Measurements from ENCODE around the gene SYT14. TPM values are rescaled to one million over a fixed set of nuclear protein-coding genes. Genes with fewer than 3 reads are reported as not detected.
"Not testable (repeated sequence)": the region's sequence is repeated elsewhere in the genome, so short reads cannot be mapped to it uniquely, and the experiment has no call there.

SYT14 gene
- total RNA-seq, 4 donors from 2014 or later = 0.98 to 4.2 (median 2.0) TPM

GRCh38 chr1:209895709-209896108 lies 42.3 kb upstream of the SYT14 start:
- Histone ChIP-seq H3K36me3 (no peaks in the 10 kb centered on the region), H3K27me3 (no peaks in the 10 kb centered on the region), H3K4me3 (no peak overlapping the region), H3K4me1 (no peaks in the 10 kb centered on the region), H3K9me3 (peaks cover 0 to 3% (median 0%) of the 10 kb centered on the region in 4 donors), H3K27ac (no peak overlapping the region)
- TF ChIP-seq POLR2A (IDR thresholded peaks at IDR 0.05) (no peak), EP300 (IDR thresholded peaks at IDR 0.05) (no peak)
- TF ChIP-seq, protein P1, sequence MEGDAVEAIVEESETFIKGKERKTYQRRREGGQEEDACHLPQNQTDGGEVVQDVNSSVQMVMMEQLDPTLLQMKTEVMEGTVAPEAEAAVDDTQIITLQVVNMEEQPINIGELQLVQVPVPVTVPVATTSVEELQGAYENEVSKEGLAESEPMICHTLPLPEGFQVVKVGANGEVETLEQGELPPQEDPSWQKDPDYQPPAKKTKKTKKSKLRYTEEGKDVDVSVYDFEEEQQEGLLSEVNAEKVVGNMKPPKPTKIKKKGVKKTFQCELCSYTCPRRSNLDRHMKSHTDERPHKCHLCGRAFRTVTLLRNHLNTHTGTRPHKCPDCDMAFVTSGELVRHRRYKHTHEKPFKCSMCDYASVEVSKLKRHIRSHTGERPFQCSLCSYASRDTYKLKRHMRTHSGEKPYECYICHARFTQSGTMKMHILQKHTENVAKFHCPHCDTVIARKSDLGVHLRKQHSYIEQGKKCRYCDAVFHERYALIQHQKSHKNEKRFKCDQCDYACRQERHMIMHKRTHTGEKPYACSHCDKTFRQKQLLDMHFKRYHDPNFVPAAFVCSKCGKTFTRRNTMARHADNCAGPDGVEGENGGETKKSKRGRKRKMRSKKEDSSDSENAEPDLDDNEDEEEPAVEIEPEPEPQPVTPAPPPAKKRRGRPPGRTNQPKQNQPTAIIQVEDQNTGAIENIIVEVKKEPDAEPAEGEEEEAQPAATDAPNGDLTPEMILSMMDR (IDR thresholded peaks at IDR 0.05) = no peak
- 53 to 71% methylated on average over 4 of the region's 4 CpGs for WGBS, 2 donors
- no peak for DNase-seq (ENCODE audit: low spot score in 2 of 2)

- H3K27me3 ChIP-seq = no peaks in the 10 kb centered on the region
- peaks cover 0 to 3% (median 0%) of the 10 kb centered on the region in 4 donors for H3K9me3 ChIP-seq
- H3K36me3 ChIP-seq = no peaks in the 10 kb centered on the region
- no peaks in the 10 kb centered on the region for H3K4me1 ChIP-seq
- no peak overlapping the region for H3K4me3 ChIP-seq
- 87 to 88% methylated on average over 4 of the region's 4 CpGs for WGBS, 2 donors
- TF ChIP-seq POLR2A (IDR thresholded peaks at IDR 0.05) = no peak
- TF ChIP-seq, protein P1 (IDR thresholded peaks at IDR 0.05) = no peak
- no peak for TF ChIP-seq EP300 (IDR thresholded peaks at IDR 0.05)
- H3K27ac ChIP-seq = no peak overlapping the region
- DNase-seq (ENCODE audit: low spot score in 2 of 2) = no peak
Observed at GRCh38 chr1:209896346-209896745, 41.7 kb upstream of the SYT14 start.

- 75 to 84% methylated on average over 6 of the region's 6 CpGs for WGBS, 2 donors
- DNase-seq (ENCODE audit: low spot score in 2 of 2) = not testable (repeated sequence)
Observed at GRCh38 chr1:209898271-209898670, 39.7 kb upstream of the SYT14 start.

DNA sequence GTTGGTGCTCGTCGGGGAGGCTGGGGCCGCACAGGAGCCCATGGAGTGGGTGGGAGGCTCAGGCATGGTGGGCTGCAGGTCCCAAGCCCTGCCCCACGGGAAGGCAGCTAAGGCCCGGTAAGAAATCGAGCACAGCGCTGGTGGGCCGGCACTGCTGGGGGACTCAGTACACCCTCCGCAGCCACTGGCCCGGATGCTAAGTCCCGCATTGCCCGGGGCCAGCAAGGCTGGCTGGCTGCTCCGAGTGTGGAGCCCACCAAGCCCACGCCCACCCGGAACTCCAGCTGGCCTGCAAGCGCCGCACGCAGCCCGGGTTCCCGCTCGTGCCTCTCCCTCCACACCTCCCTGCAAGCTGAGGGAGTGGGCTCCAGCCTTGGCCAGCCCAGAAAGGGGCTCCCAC lies 39.2 kb upstream of the SYT14 start:
- H3K4me3 ChIP-seq; H3K27me3 ChIP-seq; H3K4me1 ChIP-seq; H3K36me3 ChIP-seq; DNase-seq (ENCODE audit: low spot score in 2 of 2); H3K9me3 ChIP-seq; H3K27ac ChIP-seq: not testable (repeated sequence)
- WGBS, 2 donors = 91% methylated on average over 15 of the region's 21 CpGs; no CpG with 5 or more reads in 1 of the 2 donors

More at GRCh38 chr1:209898271-209898670, 39.7 kb upstream of the SYT14 start:
- H3K9me3 ChIP-seq, H3K36me3 ChIP-seq, H3K4me3 ChIP-seq, H3K27me3 ChIP-seq, H3K27ac ChIP-seq, H3K4me1 ChIP-seq: not testable (repeated sequence)

DNA sequence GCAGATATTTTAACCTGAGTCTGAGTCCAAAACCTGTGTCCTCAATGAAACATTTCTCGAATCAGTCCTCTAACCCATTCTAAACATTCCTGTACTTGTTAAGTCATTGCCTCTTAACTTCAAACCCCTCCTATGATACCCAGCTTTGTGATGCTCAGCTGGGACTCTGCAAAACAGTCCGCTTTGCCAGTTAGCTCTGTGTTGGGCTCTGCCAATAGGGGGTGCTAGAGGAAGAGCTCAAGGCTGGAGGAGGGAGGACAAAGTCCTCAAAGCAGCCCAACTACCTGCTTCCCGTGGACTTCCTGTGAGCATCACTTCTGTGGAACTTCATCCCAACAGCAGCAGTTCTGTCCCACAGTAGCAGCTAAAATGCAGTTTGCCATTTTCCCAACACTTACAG lies 38.1 kb upstream of the SYT14 start:
- Histone ChIP-seq H3K4me3 (no peak overlapping the region), H3K27ac (no peak overlapping the region), H3K36me3 (no peaks in the 10 kb centered on the region), H3K4me1 (no peaks in the 10 kb centered on the region), H3K9me3 (no peaks in the 10 kb centered on the region), H3K27me3 (no peaks in the 10 kb centered on the region)
- TF ChIP-seq, protein P1 (IDR thresholded peaks at IDR 0.05) = no peak
- TF ChIP-seq EP300 (IDR thresholded peaks at IDR 0.05) (no peak), POLR2A (IDR thresholded peaks at IDR 0.05) (no peak)
- 59 to 70% methylated on average over 3 of the region's 3 CpGs for WGBS, 2 donors
- no peak for DNase-seq (ENCODE audit: low spot score in 2 of 2)

- H3K27ac ChIP-seq = no peak overlapping the region
- no peak overlapping the region for H3K4me3 ChIP-seq
- TF ChIP-seq EP300 (IDR thresholded peaks at IDR 0.05) (no peak), POLR2A (IDR thresholded peaks at IDR 0.05) (no peak)
- TF ChIP-seq, protein P1 (IDR thresholded peaks at IDR 0.05) = no peak
- H3K4me1 ChIP-seq = no peaks in the 10 kb centered on the region
- H3K27me3 ChIP-seq = no peaks in the 10 kb centered on the region
- 100% methylated on average over 1 of the region's 1 CpG for WGBS, 2 donors
- H3K36me3 ChIP-seq = no peaks in the 10 kb centered on the region
- DNase-seq (ENCODE audit: low spot score in 2 of 2) = no peak
- no peaks in the 10 kb centered on the region for H3K9me3 ChIP-seq
Observed at GRCh38 chr1:209900734-209901133, 37.3 kb upstream of the SYT14 start.

All from tibial nerve (tissue), 4 donors.